MM.1S (cell line): ENCODE results near the gene PCK1.

Experiments
- DNase-seq: peaks from one replicate; pipeline ENCODE4 v3.0.0-alpha.2; 2015
- H2AFZ ChIP-seq: fragments of 300-600 bp; sonication (generic); 2 replicates; pipeline ENCODE4 v1.6.0; 2016; ENCODE audit warnings: antibody characterized with exemption, low read length
- H3F3A ChIP-seq: fragments of 300-600 bp; sonication (generic); 2 replicates; pipeline ENCODE4 v1.6.1; 2016; ENCODE audit warnings: mild to moderate bottlenecking, antibody characterized with exemption, low read length, moderate library complexity, mixed read lengths; ENCODE audit not compliant: insufficient read depth
- H3K27ac ChIP-seq: fragments of 300-600 bp; sonication (generic); 2 replicates; pipeline ENCODE4 v1.5.1; 2016; ENCODE audit warnings: mild to moderate bottlenecking, low read length
- H3K27me3 ChIP-seq: fragments of 300-600 bp; sonication (generic); replicated peaks from 2 replicates; pipeline ENCODE4 v1.6.0; 2016; ENCODE audit warnings: low read length; ENCODE audit not compliant: insufficient read depth
- H3K36me3 ChIP-seq: fragments of 300-600 bp; sonication (generic); replicated peaks from 2 replicates; pipeline ENCODE4 v1.6.1; 2016; ENCODE audit warnings: mild to moderate bottlenecking, low read length, mixed read lengths; ENCODE audit not compliant: insufficient read depth
- H3K4me1 ChIP-seq: fragments of 300-600 bp; sonication (generic); 2 replicates; pipeline ENCODE4 v1.6.1; 2016; ENCODE audit warnings: low read length, mixed read lengths
- H3K4me2 ChIP-seq: fragments of 300-600 bp; sonication (generic); 2 replicates; pipeline ENCODE4 v1.6.0; 2016; ENCODE audit warnings: low read depth, low read length
- H3K4me3 ChIP-seq: fragments of 300-600 bp; sonication (generic); 2 replicates; pipeline ENCODE4 v1.5.1; 2016; ENCODE audit warnings: low read length, mixed read lengths
- H3K79me2 ChIP-seq: fragments of 300-600 bp; sonication (generic); 2 replicates; pipeline ENCODE4 v1.6.1; 2016; ENCODE audit warnings: mixed run types, low read length, mixed read lengths
- H3K9ac ChIP-seq: fragments of 300-600 bp; sonication (generic); 2 replicates; pipeline ENCODE4 v1.6.1; 2016; ENCODE audit warnings: low read length, mixed read lengths
- H3K9me2 ChIP-seq: fragments of 300-600 bp; sonication (generic); replicated peaks from 2 replicates; pipeline ENCODE4 v1.6.1; 2016; ENCODE audit warnings: mild to moderate bottlenecking, low read length, mixed read lengths; ENCODE audit not compliant: insufficient read depth
- H3K9me3 ChIP-seq: fragments of 300-600 bp; sonication (generic); replicated peaks from 2 replicates; pipeline ENCODE4 v1.6.1; 2016; ENCODE audit warnings: mild to moderate bottlenecking, low read length, mixed read lengths; ENCODE audit not compliant: insufficient read depth
- H4K20me1 ChIP-seq: fragments of 300-600 bp; sonication (generic); 2 replicates; pipeline ENCODE4 v1.6.1; 2016; ENCODE audit warnings: mild to moderate bottlenecking, low read length, moderate library complexity, mixed read lengths; ENCODE audit not compliant: insufficient read depth
- CTCF ChIP-seq: fragments of 300-600 bp; sonication (generic); IDR thresholded peaks from 2 replicates; pipeline ENCODE4 v1.5.1; 2016; ENCODE audit warnings: antibody characterized with exemption, low read length, mixed read lengths
- EZH2 ChIP-seq: fragments of 300-600 bp; sonication (generic); optimal IDR thresholded peaks from 2 replicates; pipeline ENCODE3; 2017; ENCODE audit warnings: low read depth, mild to moderate bottlenecking, antibody characterized with exemption, low read length, mixed read lengths
- EZH2phosphoT487 ChIP-seq: fragments of 300-600 bp; sonication (generic); IDR thresholded peaks from 2 replicates; pipeline ENCODE4 v1.6.1; 2018; ENCODE audit warnings: antibody characterized with exemption, low read length

Gene PCK1

GRCh38 chr20:57536120-57536708 is 24.7 kb upstream of the PCK1 start:
- peaks cover 66% of the 10 kb centered on the region for H3K27me3 ChIP-seq
- no peak overlapping the region for H3K27ac ChIP-seq
- no peak for TF ChIP-seq CTCF
- TF ChIP-seq EZH2phosphoT487, result no peak
- no peak for TF ChIP-seq EZH2
- no peaks in the 10 kb centered on the region for H3K36me3 ChIP-seq
- H2AFZ ChIP-seq, result no peak overlapping the region
- H3K4me2 ChIP-seq, result no peak overlapping the region
- H3K79me2 ChIP-seq, result no peaks in the 10 kb centered on the region
- no peaks in the 10 kb centered on the region for H4K20me1 ChIP-seq
- no peak for DNase-seq
- H3F3A ChIP-seq, result no peaks in the 10 kb centered on the region
- no peak overlapping the region for H3K9ac ChIP-seq
- no peak overlapping the region for H3K4me3 ChIP-seq
- no peaks in the 10 kb centered on the region for H3K4me1 ChIP-seq
- no peaks in the 10 kb centered on the region for H3K9me3 ChIP-seq
- H3K9me2 ChIP-seq, result no peaks in the 10 kb centered on the region

GRCh38 chr20:57536771-57537724 is 23.9 kb upstream of the PCK1 start:
- H3K27me3 ChIP-seq, result peaks cover 75% of the 10 kb centered on the region
- no peak for DNase-seq
- H3K27ac ChIP-seq, result no peak overlapping the region
- no peak overlapping the region for H3K9ac ChIP-seq
- H3K9me2 ChIP-seq, result no peaks in the 10 kb centered on the region
- no peaks in the 10 kb centered on the region for H3K79me2 ChIP-seq
- no peaks in the 10 kb centered on the region for H3K9me3 ChIP-seq
- H3F3A ChIP-seq, result no peaks in the 10 kb centered on the region
- H2AFZ ChIP-seq, result no peak overlapping the region
- H3K4me2 ChIP-seq, result no peak overlapping the region
- no peaks in the 10 kb centered on the region for H3K36me3 ChIP-seq
- no peaks in the 10 kb centered on the region for H4K20me1 ChIP-seq
- no peaks in the 10 kb centered on the region for H3K4me1 ChIP-seq
- H3K4me3 ChIP-seq, result no peak overlapping the region
- no peak for TF ChIP-seq EZH2phosphoT487

- Histone ChIP-seq H3K9ac (no peak overlapping the region), H3K9me3 (no peaks in the 10 kb centered on the region), H3K36me3 (no peaks in the 10 kb centered on the region), H3K79me2 (no peaks in the 10 kb centered on the region), H3K4me2 (no peak overlapping the region), H3K9me2 (no peaks in the 10 kb centered on the region), H4K20me1 (no peaks in the 10 kb centered on the region), H3K4me1 (no peaks in the 10 kb centered on the region), H2AFZ (no peak overlapping the region), H3K27me3 (peaks cover 83% of the 10 kb centered on the region), H3F3A (no peaks in the 10 kb centered on the region), H3K4me3 (no peak overlapping the region), H3K27ac (no peak overlapping the region)
- no peak for DNase-seq
- TF ChIP-seq EZH2phosphoT487, result no peak
- TF ChIP-seq CTCF, result no peak
- TF ChIP-seq EZH2, result no peak
Observed at GRCh38 chr20:57537822-57538221, 23.1 kb upstream of the PCK1 start.

- no peaks in the 10 kb centered on the region for H3F3A ChIP-seq
- H3K9me2 ChIP-seq, result no peaks in the 10 kb centered on the region
- H3K4me1 ChIP-seq, result no peaks in the 10 kb centered on the region
- H3K9ac ChIP-seq, result no peak overlapping the region
- peaks cover 94% of the 10 kb centered on the region for H3K27me3 ChIP-seq
- no peak overlapping the region for H3K4me3 ChIP-seq
- H3K79me2 ChIP-seq, result no peaks in the 10 kb centered on the region
- DNase-seq, result no peak
- no peak overlapping the region for H3K4me2 ChIP-seq
- TF ChIP-seq EZH2phosphoT487 (no peak), CTCF (no peak), EZH2 (no peak)
- no peak overlapping the region for H2AFZ ChIP-seq
- no peaks in the 10 kb centered on the region for H3K9me3 ChIP-seq
- H3K27ac ChIP-seq, result no peak overlapping the region
- H4K20me1 ChIP-seq, result no peaks in the 10 kb centered on the region
- no peaks in the 10 kb centered on the region for H3K36me3 ChIP-seq
Observed at GRCh38 chr20:57539889-57540288, 21.0 kb upstream of the PCK1 start.
